Cardiac fibroblast (primary cell): ENCODE data around the gene LRRC3.

ENCODE experiments used
- DNase-seq, 2 donors: peaks; one replicate each; pipeline versions ENCODE4 v3.0.0 to v3.0.0-alpha.2; 2010; ENCODE audit warnings: low read depth in 2 of 2
- H3K4me3 ChIP-seq, 2 donors: replicated peaks in 1 of 2; 1 replicate in 1 of 2; 2 replicates in 1 of 2; pipeline ENCODE4 v1.5.1; 2011; ENCODE audit warnings: low read depth in 2 of 2, low read length in 2 of 2, mild to moderate bottlenecking in 2 of 2, moderate library complexity in 1 of 2
- TF ChIP-seq, protein P1 (sequence below): IDR thresholded peaks from one replicate; pipeline ENCODE4 v1.5.1; 2011; ENCODE audit warnings: low read depth, mild to moderate bottlenecking, low read length, inconsistent platforms

Gene LRRC3

DNA sequence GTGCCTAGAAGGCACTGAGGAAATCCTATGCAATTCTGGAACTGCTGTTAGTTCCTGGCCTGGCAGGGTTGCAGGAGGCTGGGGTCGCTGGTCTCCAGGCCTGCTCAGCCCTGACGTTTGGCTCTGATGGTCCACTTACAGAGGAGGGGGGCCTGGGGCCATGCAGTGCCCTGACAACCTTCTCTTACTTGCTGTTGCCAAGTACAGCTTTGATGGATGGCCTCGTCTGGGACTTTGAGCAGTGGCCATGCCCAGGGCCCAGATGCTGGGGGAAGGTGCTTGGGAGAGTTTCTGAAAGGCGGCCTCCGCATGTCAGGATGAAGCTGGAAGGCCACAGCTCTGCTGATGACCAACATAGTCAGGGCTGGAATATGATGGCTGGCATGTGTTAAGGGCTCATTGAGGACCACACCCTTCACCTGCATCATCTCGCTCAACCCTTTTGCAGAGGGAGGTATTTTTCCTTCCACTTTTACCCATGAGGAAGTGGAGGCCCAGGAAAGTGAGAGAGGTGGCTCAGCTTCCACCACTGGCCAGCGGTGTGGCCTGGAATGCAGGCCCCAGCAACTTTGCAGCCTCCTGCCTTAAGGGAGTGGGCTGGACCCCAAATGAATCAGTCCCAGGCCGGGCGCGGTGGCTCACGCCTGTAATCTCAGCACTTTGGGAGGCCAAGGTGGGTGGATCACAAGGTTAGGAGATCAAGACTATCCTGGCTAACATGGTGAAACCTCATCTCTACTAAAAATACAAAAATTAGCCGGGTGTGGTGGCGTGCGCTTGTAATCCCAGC lies 34.7 kb upstream of the LRRC3 start:
- no peak for DNase-seq
- no peak overlapping the region for H3K4me3 ChIP-seq
- TF ChIP-seq, protein P1, sequence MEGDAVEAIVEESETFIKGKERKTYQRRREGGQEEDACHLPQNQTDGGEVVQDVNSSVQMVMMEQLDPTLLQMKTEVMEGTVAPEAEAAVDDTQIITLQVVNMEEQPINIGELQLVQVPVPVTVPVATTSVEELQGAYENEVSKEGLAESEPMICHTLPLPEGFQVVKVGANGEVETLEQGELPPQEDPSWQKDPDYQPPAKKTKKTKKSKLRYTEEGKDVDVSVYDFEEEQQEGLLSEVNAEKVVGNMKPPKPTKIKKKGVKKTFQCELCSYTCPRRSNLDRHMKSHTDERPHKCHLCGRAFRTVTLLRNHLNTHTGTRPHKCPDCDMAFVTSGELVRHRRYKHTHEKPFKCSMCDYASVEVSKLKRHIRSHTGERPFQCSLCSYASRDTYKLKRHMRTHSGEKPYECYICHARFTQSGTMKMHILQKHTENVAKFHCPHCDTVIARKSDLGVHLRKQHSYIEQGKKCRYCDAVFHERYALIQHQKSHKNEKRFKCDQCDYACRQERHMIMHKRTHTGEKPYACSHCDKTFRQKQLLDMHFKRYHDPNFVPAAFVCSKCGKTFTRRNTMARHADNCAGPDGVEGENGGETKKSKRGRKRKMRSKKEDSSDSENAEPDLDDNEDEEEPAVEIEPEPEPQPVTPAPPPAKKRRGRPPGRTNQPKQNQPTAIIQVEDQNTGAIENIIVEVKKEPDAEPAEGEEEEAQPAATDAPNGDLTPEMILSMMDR, result no peak

DNA sequence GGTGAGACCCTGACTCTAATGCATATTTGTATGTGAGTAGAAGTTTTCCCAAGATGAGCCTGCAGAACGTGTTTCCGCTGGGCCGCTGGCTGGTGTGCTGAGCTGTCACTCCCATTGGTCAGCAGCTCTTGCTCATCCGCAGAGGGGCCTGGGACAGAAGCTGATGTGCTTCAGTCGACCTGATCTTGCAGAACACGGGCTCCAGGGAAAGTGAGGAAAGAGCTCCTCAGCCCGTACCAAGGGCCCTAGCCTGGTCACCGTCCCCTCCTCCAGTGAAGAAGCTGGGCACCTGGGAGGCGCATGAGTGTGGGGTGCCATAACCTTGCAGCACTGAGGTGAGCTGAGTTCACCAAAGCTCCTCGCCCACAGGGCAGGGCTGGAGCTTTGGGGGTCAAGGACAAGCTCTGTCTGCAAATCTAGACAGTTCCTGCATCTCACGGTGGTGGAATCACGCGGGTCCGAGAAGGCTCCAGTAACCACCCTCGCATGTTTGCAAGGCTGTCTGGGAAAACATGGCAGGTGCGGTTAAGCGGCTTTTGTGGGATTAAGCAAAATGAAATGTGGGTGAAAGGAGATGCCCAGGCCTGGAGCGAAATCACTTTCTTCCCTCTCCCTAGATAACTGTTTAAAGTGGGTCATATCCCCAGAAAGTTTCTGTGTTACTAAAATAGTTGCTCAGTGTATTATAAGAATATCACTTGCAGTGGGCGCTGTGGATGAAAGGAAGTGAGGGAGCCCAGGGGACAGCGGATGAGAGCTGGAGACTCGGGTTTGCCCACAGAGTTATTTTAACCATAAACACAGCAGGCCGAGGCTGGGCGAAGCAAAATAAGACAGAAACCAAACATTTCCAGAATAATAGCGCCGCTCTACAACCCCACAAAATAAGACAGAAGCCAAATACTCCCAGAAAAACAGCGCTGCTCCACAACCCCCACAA lies 33.1 kb upstream of the LRRC3 start:
- TF ChIP-seq, protein P1, result no peak
- H3K4me3 ChIP-seq, result no peak overlapping the region

GRCh38 chr21:44423312-44423821 lies 31.9 kb upstream of the LRRC3 start:
- TF ChIP-seq, protein P1, result no peak
- H3K4me3 ChIP-seq, result no peak overlapping the region
- no peak for DNase-seq

More for the DNA sequence above, 33.1 kb upstream of the LRRC3 start:
- no peak for DNase-seq

DNA sequence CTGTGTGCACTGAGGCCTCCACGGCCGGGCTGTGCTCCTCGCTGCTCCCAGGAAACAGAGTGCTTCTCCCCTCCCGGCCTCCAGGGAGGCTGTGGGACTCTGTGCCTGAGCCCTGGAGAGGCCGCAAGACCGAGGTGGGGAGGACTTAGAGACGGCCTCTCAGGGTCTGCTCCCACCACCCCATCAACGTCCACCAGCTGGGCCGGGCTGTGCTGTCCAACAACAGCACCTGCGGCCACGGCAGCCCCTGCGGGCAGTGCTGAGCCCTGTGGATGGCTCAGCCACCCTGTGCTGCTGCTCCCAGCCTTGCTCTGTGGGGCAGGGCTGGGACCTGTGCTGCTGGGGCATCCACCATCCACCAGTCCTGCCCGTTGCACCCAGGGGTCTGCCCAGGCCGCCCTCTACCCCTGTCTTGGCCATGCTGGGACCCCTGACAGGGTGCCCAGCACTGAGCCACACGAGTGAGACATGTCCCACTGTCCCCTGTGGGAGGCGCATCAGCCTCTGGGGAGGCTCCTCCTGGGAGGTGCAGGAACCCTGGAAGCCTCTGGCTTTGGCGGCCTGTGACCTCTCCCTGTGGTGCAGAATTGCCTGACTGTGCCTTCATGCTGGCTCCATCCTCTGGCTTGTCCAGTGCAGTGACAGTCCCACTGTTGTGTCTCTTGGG lies 31.2 kb upstream of the LRRC3 start:
- TF ChIP-seq, protein P1, result no peak
- no peak for DNase-seq

GRCh38 chr21:44424608-44425306 lies 30.6 kb upstream of the LRRC3 start:
- no peak for DNase-seq
- no peak overlapping the region for H3K4me3 ChIP-seq
- TF ChIP-seq, protein P1, result no peak

More for the DNA sequence above, 31.2 kb upstream of the LRRC3 start:
- H3K4me3 ChIP-seq, result no peak overlapping the region
